ENCODE results near the gene MYL9. TPM values are rescaled to one million over a fixed set of nuclear protein-coding genes. Genes with fewer than 3 reads are reported as not detected.

Gene MYL9
- total RNA-seq, 1 experiment from 2014 or later = 49.3 TPM

- H3K9me3 ChIP-seq (ENCODE audit: control insufficient read depth in 1 of 2, insufficient read depth in 1 of 2, low read depth in 1 of 2, low read length in 2 of 2) = peaks cover 0 to 4% of the 10 kb centered on the region in 2 experiments; a peak in 1 of 4 replicates
- H3K27me3 ChIP-seq (ENCODE audit: insufficient read depth, low read length) = no peaks in the 10 kb centered on the region
- ChIA-PET POLR2A (no interaction called here), RAD21 (ENCODE audit: low non-redundant PET in 1 of 2, low total read pairs in 2 of 2, uncharacterized antibody in 2 of 2, unreplicated experiment in 2 of 2) (no interaction called here), CTCF (no interaction called here)
- H2AFZ ChIP-seq (ENCODE audit: low read depth, low read length, poor library complexity, severe bottlenecking) = no peak overlapping the region
- ATAC-seq = no peak
- H3K4me1 ChIP-seq (ENCODE audit: control insufficient read depth in 1 of 2, insufficient read depth in 2 of 2, low read length in 2 of 2) = no peaks in the 10 kb centered on the region
- no peak overlapping the region for H3K4me3 ChIP-seq (replicated peaks in 1 of 2; ENCODE audit: low read depth in 1 of 2, low read length in 2 of 2)
- DNase-seq (ENCODE audit: low read depth, low spot score) = no peak
- no peak overlapping the region for H3K9ac ChIP-seq (ENCODE audit: low read length)
- H3K79me2 ChIP-seq (ENCODE audit: insufficient read depth, low read length) = no peaks in the 10 kb centered on the region
- no peak overlapping the region for H3K27ac ChIP-seq (ENCODE audit: low read depth, low read length)
- H4K20me1 ChIP-seq (ENCODE audit: insufficient read depth) = no peaks in the 10 kb centered on the region
- H3K36me3 ChIP-seq (ENCODE audit: control insufficient read depth in 1 of 2, insufficient read depth in 2 of 2, low read length in 2 of 2) = no peaks in the 10 kb centered on the region
- intact Hi-C loops (cut with micrococcal nuclease) = no loop called here
- no peak overlapping the region for H3K4me2 ChIP-seq (ENCODE audit: low read length)
- TF ChIP-seq EGR1 (IDR thresholded peaks at IDR 0.05; ENCODE audit: low read depth) (no peak), SRF (IDR thresholded peaks at IDR 0.05; ENCODE audit: low read depth) (no peak), TCF7L2 (IDR thresholded peaks at IDR 0.05; ENCODE audit: borderline replicate concordance, extremely low read depth, insufficient read depth, insufficient read length) (no peak), FOSL1 (IDR thresholded peaks at IDR 0.05; ENCODE audit: low read depth) (no peak), POLR2A (IDR thresholded peaks at IDR 0.05; ENCODE audit: borderline replicate concordance, extremely low read depth, insufficient read depth, insufficient read length) (no peak)
- no peaks in the 10 kb centered on the region for H3K9me2 ChIP-seq (ENCODE audit: insufficient read depth)
- no TSS peak for BruUV-seq (replicated peaks)
Measured at GRCh38 chr20:36562724-36563123, 21.4 kb downstream of the MYL9 start.

GRCh38 chr20:36563374-36563773, 22.1 kb downstream of the MYL9 start:
- peaks cover 0 to 4% of the 10 kb centered on the region in 2 experiments; a peak in 1 of 4 replicates for H3K9me3 ChIP-seq (ENCODE audit: control insufficient read depth in 1 of 2, insufficient read depth in 1 of 2, low read depth in 1 of 2, low read length in 2 of 2)
- ChIA-PET RAD21 (ENCODE audit: low non-redundant PET in 1 of 2, low total read pairs in 2 of 2, uncharacterized antibody in 2 of 2, unreplicated experiment in 2 of 2) (no interaction called here), POLR2A (no interaction called here), CTCF (no interaction called here)
- no peaks in the 10 kb centered on the region for H3K36me3 ChIP-seq (ENCODE audit: control insufficient read depth in 1 of 2, insufficient read depth in 2 of 2, low read length in 2 of 2)
- no peak overlapping the region for H2AFZ ChIP-seq (ENCODE audit: low read depth, low read length, poor library complexity, severe bottlenecking)
- TF ChIP-seq SP1 (IDR thresholded peaks at IDR 0.05; ENCODE audit: low read depth) (no peak), MAX (IDR thresholded peaks at IDR 0.05) (no peak), ATF3 (IDR thresholded peaks at IDR 0.05) (no peak), REST (IDR thresholded peaks at IDR 0.05; ENCODE audit: low read depth) (no peak), POLR2A (IDR thresholded peaks at IDR 0.05; ENCODE audit: borderline replicate concordance, extremely low read depth, insufficient read depth, insufficient read length) (no peak), ZFX (IDR thresholded peaks at IDR 0.05) (no peak), RAD21 (IDR thresholded peaks at IDR 0.05; ENCODE audit: low read depth) (no peak), SRF (IDR thresholded peaks at IDR 0.05; ENCODE audit: low read depth) (no peak), TCF7L2 (IDR thresholded peaks at IDR 0.05; ENCODE audit: borderline replicate concordance, extremely low read depth, insufficient read depth, insufficient read length) (no peak), ZNF274 (IDR thresholded peaks at IDR 0.05; ENCODE audit: low read depth, low read length) (no peak), FOSL1 (IDR thresholded peaks at IDR 0.05; ENCODE audit: low read depth) (no peak), CBX3 (IDR thresholded peaks at IDR 0.05; ENCODE audit: low read depth) (no peak), JUND (IDR thresholded peaks at IDR 0.05) (no peak)
- H3K4me3 ChIP-seq (replicated peaks in 1 of 2; ENCODE audit: low read depth in 1 of 2, low read length in 2 of 2) = no peak overlapping the region
- intact Hi-C loops (cut with micrococcal nuclease) = no loop called here
- H3K27ac ChIP-seq (ENCODE audit: low read depth, low read length) = no peak overlapping the region
- ATAC-seq = no peak
- DNase-seq (ENCODE audit: low read depth, low spot score) = no peak
- H3K9me2 ChIP-seq (ENCODE audit: insufficient read depth) = no peaks in the 10 kb centered on the region
- no peak overlapping the region for H3K4me2 ChIP-seq (ENCODE audit: low read length)
- H3K79me2 ChIP-seq (ENCODE audit: insufficient read depth, low read length) = no peaks in the 10 kb centered on the region
- no peak overlapping the region for H3K9ac ChIP-seq (ENCODE audit: low read length)
- no TSS peak for BruUV-seq (replicated peaks)
- no peaks in the 10 kb centered on the region for H4K20me1 ChIP-seq (ENCODE audit: insufficient read depth)
- no peaks in the 10 kb centered on the region for H3K4me1 ChIP-seq (ENCODE audit: control insufficient read depth in 1 of 2, insufficient read depth in 2 of 2, low read length in 2 of 2)
- H3K27me3 ChIP-seq (ENCODE audit: insufficient read depth, low read length) = no peaks in the 10 kb centered on the region

Data from HCT116 (cell line).